Mesendoderm (in vitro differentiated cells): ENCODE measurements around the gene TAF1C.
"Not testable (repeated sequence)": the region's sequence is repeated elsewhere in the genome, so short reads cannot be mapped to it uniquely, and the experiment has no call there.

ENCODE experiments used
- DNase-seq: peaks from one replicate; pipeline ENCODE4 v3.0.0; 2013
- H2AK5ac ChIP-seq: 2 replicates; pipeline ENCODE4 v1.6.1; 2013; ENCODE audit warnings: low read length, inconsistent platforms
- H2BK120ac ChIP-seq: 2 replicates; pipeline ENCODE4 v1.6.1; 2013; ENCODE audit warnings: low read depth, mild to moderate bottlenecking, low read length, moderate library complexity, mixed read lengths
- H2BK15ac ChIP-seq: replicated peaks from 2 replicates; pipeline ENCODE4 v1.6.1; 2013; ENCODE audit warnings: low read depth, mild to moderate bottlenecking, moderate library complexity
- H2BK5ac ChIP-seq: 2 replicates; pipeline ENCODE4 v1.6.1; 2013; ENCODE audit warnings: low read length, inconsistent platforms
- H3K18ac ChIP-seq: 2 replicates; pipeline ENCODE4 v1.6.1; 2013; ENCODE audit warnings: mild to moderate bottlenecking, low read length, mixed read lengths
- H3K23ac ChIP-seq: one replicate; pipeline ENCODE4 v1.6.1; 2013; ENCODE audit warnings: low read length
- H3K27ac ChIP-seq: 2 replicates; pipeline ENCODE4 v1.5.1; 2013; ENCODE audit warnings: low read depth, mild to moderate bottlenecking, inconsistent platforms, low read length, moderate library complexity
- H3K27me3 ChIP-seq: 2 replicates; pipeline ENCODE4 v1.6.1; 2013; ENCODE audit warnings: low read length, control low read depth, mild to moderate bottlenecking, inconsistent platforms; ENCODE audit not compliant: insufficient read depth, poor library complexity
- H3K36me3 ChIP-seq: 2 replicates; pipeline ENCODE4 v1.6.1; 2013; ENCODE audit warnings: low read length, inconsistent platforms; ENCODE audit not compliant: control insufficient read depth, insufficient read depth
- H3K4ac ChIP-seq: one replicate; pipeline ENCODE4 v1.6.1; 2013; ENCODE audit warnings: low read depth, mild to moderate bottlenecking, low read length, moderate library complexity
- H3K4me1 ChIP-seq: 2 replicates; pipeline ENCODE4 v1.6.1; 2013; ENCODE audit warnings: low read depth, low read length, inconsistent platforms; ENCODE audit not compliant: control insufficient read depth
- H3K4me2 ChIP-seq: 2 replicates; pipeline ENCODE4 v1.6.1; 2013; ENCODE audit warnings: low read length
- H3K4me3 ChIP-seq: 2 replicates; pipeline ENCODE4 v1.5.1; 2013; ENCODE audit warnings: mild to moderate bottlenecking, low read length
- H3K56ac ChIP-seq: one replicate; pipeline ENCODE4 v1.6.1; 2013; ENCODE audit warnings: low read length
- H3K79me1 ChIP-seq: 2 replicates; pipeline ENCODE4 v1.6.1; 2013; ENCODE audit warnings: low read length, inconsistent platforms
- H3K79me2 ChIP-seq: 2 replicates; pipeline ENCODE4 v1.6.1; 2013; ENCODE audit warnings: mild to moderate bottlenecking, low read length; ENCODE audit not compliant: control insufficient read depth, insufficient read depth
- H3K9ac ChIP-seq: 2 replicates; pipeline ENCODE4 v1.6.1; 2013; ENCODE audit warnings: low read length, inconsistent platforms
- H4K5ac ChIP-seq: one replicate; pipeline ENCODE4 v1.6.1; 2013; ENCODE audit warnings: low read length
- H4K8ac ChIP-seq: one replicate; pipeline ENCODE4 v1.6.1; 2013; ENCODE audit warnings: low read depth, mild to moderate bottlenecking, control low read depth, low read length, moderate library complexity
- WGBS: extraction: QIAGEN DNeasy Blood & Tissue Kit; methylation state at CpG from one replicate; pipeline ENCODE4 v1.1.7; 2013; ENCODE audit warnings: low lambda C conversion rate, missing lambda C conversion rate; ENCODE audit not compliant: insufficient coverage; ENCODE audit errors: extremely low coverage; 5-methylcytosine and 5-hydroxymethylcytosine counted together

The TAF1C gene

GRCh38 chr16:84207251-84207650 lies 20.4 kb upstream of the TAF1C start:
- H3K4me3 ChIP-seq: no peak overlapping the region
- H4K5ac ChIP-seq: no peak overlapping the region
- no peaks in the 10 kb centered on the region for H3K27me3 ChIP-seq
- H3K56ac ChIP-seq: no peak overlapping the region
- no peak overlapping the region for H3K4me2 ChIP-seq
- no CpG with 5 or more reads among the region's 6 CpGs for WGBS
- H3K4me1 ChIP-seq: no peaks in the 10 kb centered on the region
- H2BK15ac ChIP-seq: no peak overlapping the region
- H3K23ac ChIP-seq: no peak overlapping the region
- no peak overlapping the region for H2BK120ac ChIP-seq
- peak; percentile 42 for DNase-seq
- H3K18ac ChIP-seq: no peak overlapping the region
- H3K36me3 ChIP-seq: no peaks in the 10 kb centered on the region
- H3K79me1 ChIP-seq: no peaks in the 10 kb centered on the region
- no peak overlapping the region for H2AK5ac ChIP-seq
- H4K8ac ChIP-seq: no peak overlapping the region
- no peak overlapping the region for H3K9ac ChIP-seq
- no peak overlapping the region for H3K27ac ChIP-seq
- H3K79me2 ChIP-seq: no peaks in the 10 kb centered on the region
- no peak overlapping the region for H3K4ac ChIP-seq
- no peak overlapping the region for H2BK5ac ChIP-seq

GRCh38 chr16:84205976-84206691 lies 19.3 kb upstream of the TAF1C start:
- H3K4me3 ChIP-seq: no peak overlapping the region
- no peak overlapping the region for H4K5ac ChIP-seq
- no peak overlapping the region for H2BK15ac ChIP-seq
- no peaks in the 10 kb centered on the region for H3K79me1 ChIP-seq
- H3K4ac ChIP-seq: no peak overlapping the region
- H3K27me3 ChIP-seq: no peaks in the 10 kb centered on the region
- no peaks in the 10 kb centered on the region for H3K36me3 ChIP-seq
- no peaks in the 10 kb centered on the region for H3K79me2 ChIP-seq
- H3K27ac ChIP-seq: no peak overlapping the region
- no peak overlapping the region for H3K56ac ChIP-seq
- H3K4me2 ChIP-seq: no peak overlapping the region
- H3K23ac ChIP-seq: no peak overlapping the region
- no peak overlapping the region for H2BK5ac ChIP-seq
- no peak overlapping the region for H3K18ac ChIP-seq
- H3K9ac ChIP-seq: no peak overlapping the region
- no peaks in the 10 kb centered on the region for H3K4me1 ChIP-seq
- no peak overlapping the region for H2AK5ac ChIP-seq
- DNase-seq: no peak
- no peak overlapping the region for H4K8ac ChIP-seq
- H2BK120ac ChIP-seq: no peak overlapping the region
- no CpG with 5 or more reads among the region's 18 CpGs for WGBS

- not testable (repeated sequence) for H2AK5ac ChIP-seq, H3K36me3 ChIP-seq, H3K23ac ChIP-seq, H3K4ac ChIP-seq, H4K5ac ChIP-seq, H3K27me3 ChIP-seq, H3K56ac ChIP-seq, H3K9ac ChIP-seq, H3K4me2 ChIP-seq, H3K79me1 ChIP-seq, H3K4me3 ChIP-seq, H4K8ac ChIP-seq, H2BK15ac ChIP-seq, H3K4me1 ChIP-seq, DNase-seq, H2BK5ac ChIP-seq, H2BK120ac ChIP-seq, H3K27ac ChIP-seq, H3K18ac ChIP-seq, H3K79me2 ChIP-seq
- WGBS: no CpG with 5 or more reads among the region's 6 CpGs
Measured at GRCh38 chr16:84205123-84205522, 18.3 kb upstream of the TAF1C start.

GRCh38 chr16:84204551-84204950 lies 17.7 kb upstream of the TAF1C start:
- H2BK120ac ChIP-seq, H3K56ac ChIP-seq, H4K8ac ChIP-seq, H3K9ac ChIP-seq, H3K79me1 ChIP-seq, H2AK5ac ChIP-seq, H3K23ac ChIP-seq, H2BK5ac ChIP-seq, H3K4me1 ChIP-seq, H2BK15ac ChIP-seq, H3K4me3 ChIP-seq, H4K5ac ChIP-seq, H3K27ac ChIP-seq, H3K4me2 ChIP-seq, H3K27me3 ChIP-seq, DNase-seq, H3K18ac ChIP-seq, H3K4ac ChIP-seq, H3K79me2 ChIP-seq, H3K36me3 ChIP-seq: not testable (repeated sequence)
- WGBS: no CpG with 5 or more reads among the region's 26 CpGs

- no peak overlapping the region for H3K56ac ChIP-seq
- no peak overlapping the region for H3K4ac ChIP-seq
- H3K27me3 ChIP-seq: no peaks in the 10 kb centered on the region
- H2AK5ac ChIP-seq: no peak overlapping the region
- no peak overlapping the region for H2BK5ac ChIP-seq
- H3K79me1 ChIP-seq: no peaks in the 10 kb centered on the region
- H3K36me3 ChIP-seq: no peaks in the 10 kb centered on the region
- H4K5ac ChIP-seq: no peak overlapping the region
- H4K8ac ChIP-seq: no peak overlapping the region
- no CpG with 5 or more reads among the region's 10 CpGs for WGBS
- no peak overlapping the region for H3K4me2 ChIP-seq
- no peak overlapping the region for H3K9ac ChIP-seq
- H3K23ac ChIP-seq: no peak overlapping the region
- H3K27ac ChIP-seq: no peak overlapping the region
- no peaks in the 10 kb centered on the region for H3K79me2 ChIP-seq
- DNase-seq: no peak
- H3K4me3 ChIP-seq: no peak overlapping the region
- H2BK15ac ChIP-seq: no peak overlapping the region
- no peaks in the 10 kb centered on the region for H3K4me1 ChIP-seq
- H3K18ac ChIP-seq: no peak overlapping the region
- H2BK120ac ChIP-seq: no peak overlapping the region
Measured at GRCh38 chr16:84199861-84200260, 13.0 kb upstream of the TAF1C start.

GRCh38 chr16:84199097-84199496 lies 12.2 kb upstream of the TAF1C start:
- H3K18ac ChIP-seq: no peak overlapping the region
- WGBS: no CpG with 5 or more reads among the region's 13 CpGs

More at GRCh38 chr16:84199097-84199496, 12.2 kb upstream of the TAF1C start:
- Histone ChIP-seq H3K56ac (no peak overlapping the region), H3K79me2 (no peaks in the 10 kb centered on the region), H4K5ac (no peak overlapping the region), H3K27ac (no peak overlapping the region), H2BK5ac (no peak overlapping the region), H3K4me3 (no peak overlapping the region), H3K9ac (no peak overlapping the region), H3K36me3 (no peaks in the 10 kb centered on the region), H3K4me1 (no peaks in the 10 kb centered on the region), H3K79me1 (no peaks in the 10 kb centered on the region), H2AK5ac (no peak overlapping the region), H3K27me3 (no peaks in the 10 kb centered on the region), H3K4me2 (no peak overlapping the region), H4K8ac (no peak overlapping the region), H3K4ac (no peak overlapping the region), H2BK15ac (no peak overlapping the region), H3K23ac (no peak overlapping the region), H2BK120ac (no peak overlapping the region)
- no peak for DNase-seq
